Subcutaneous adipose tissue (tissue), 4 donors: ENCODE data around the gene SAMD4A. TPM values are rescaled to one million over a fixed set of nuclear protein-coding genes. Genes with fewer than 3 reads are reported as not detected.

ENCODE experiments used
- CTCF ChIP-seq: fragments of 450-650 bp; IDR thresholded peaks from one replicate; pipeline ENCODE4 v1.5.1; 2016; ENCODE audit warnings: low read depth, mild to moderate bottlenecking, control low read depth, antibody characterized with exemption, moderate library complexity
- total RNA-seq, 4 donors: library from RNA; depleted of rRNA; stranded (reverse); fragments of >200 nt; gene quantifications; one replicate each; pipeline ENCODE4 v1.1.0, GENCODE V29; 2016

SAMD4A gene
- total RNA-seq, 4 donors from 2014 or later = 30.0 to 65.9 (median 39.7) TPM

DNA sequence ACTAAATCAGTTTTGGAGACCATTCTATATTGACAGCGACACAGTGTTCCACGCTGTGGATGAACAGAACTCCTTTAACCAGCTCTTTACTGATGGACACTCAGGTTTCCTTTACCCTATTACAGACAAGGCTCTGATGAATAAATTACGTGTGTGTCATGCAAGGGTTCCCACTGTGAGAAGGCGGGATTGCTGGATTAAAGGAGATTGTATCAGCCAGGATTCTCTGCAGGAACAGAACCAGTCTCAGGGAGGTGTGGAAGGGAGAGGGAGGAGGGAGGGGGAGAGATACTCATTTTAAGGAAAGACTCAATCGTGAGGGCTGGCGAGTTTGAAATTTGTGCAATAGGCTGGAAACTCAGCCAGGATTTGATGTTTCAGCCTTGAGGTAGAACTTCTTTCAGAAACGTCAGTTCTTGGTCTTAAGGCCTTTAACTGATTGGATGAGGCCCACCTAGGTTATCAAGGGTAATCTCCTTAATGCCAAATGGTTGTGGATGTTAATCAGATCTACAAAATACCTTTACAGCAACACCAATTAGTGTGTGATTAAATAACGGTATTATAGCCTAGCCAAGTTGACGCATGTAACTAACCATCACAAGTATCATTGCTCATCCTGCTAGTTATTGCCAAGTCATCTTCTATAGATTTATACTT is 231.7 kb downstream of the SAMD4A start:
- TF ChIP-seq CTCF = no peak

DNA sequence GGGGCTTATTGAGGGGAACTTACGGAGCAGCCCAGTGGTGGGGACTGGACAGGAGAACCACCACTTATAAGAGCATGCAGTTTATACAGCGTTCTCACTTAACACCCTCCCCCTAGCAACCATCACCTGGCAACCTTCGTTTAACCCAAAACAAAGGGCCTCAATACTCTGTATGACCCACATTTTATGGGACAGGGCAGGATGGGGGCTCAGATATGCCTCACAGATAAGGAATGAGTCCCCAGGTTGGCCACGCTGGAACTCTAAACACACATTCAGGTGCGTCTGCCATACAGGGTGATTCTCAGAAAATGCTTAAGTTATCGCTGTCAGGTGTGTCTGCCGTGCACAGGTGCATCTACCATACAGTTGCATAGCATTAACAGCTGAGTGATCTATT is 236.5 kb downstream of the SAMD4A start:
- no peak for TF ChIP-seq CTCF

DNA sequence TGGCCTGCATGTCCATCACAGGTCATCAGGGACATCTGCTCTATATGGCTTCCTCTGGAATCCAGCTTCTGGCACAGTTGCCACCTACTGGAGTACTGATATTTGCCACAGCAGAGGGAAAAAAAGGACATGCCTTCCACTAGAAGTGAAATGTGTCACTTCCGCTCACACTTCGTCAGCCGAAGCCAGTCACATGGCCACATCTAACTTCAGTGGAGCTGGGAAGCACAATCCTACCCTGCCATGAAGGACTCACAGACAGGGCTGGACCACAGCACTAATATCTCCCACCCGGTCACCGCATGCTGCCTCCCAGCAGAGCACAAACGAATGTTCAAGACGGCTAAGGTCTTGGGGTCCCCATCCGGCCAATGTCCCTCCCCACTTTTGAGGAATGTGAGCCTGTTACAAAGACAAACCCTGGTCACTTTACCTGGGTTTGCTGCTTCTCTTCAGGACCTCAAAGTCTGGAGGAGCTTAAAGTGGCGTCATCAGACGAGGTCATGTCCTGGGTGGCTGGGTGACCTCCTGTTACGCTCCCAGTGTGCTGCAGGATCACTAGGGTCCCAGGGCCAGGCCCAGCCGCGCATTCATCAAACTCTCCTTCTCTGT is 237.1 kb downstream of the SAMD4A start:
- no peak for TF ChIP-seq CTCF

GRCh38 chr14:54804538-54805041 is 237.7 kb downstream of the SAMD4A start:
- TF ChIP-seq CTCF = no peak

- no peak for TF ChIP-seq CTCF
Measured at GRCh38 chr14:54805070-54805444, 238.1 kb downstream of the SAMD4A start.

GRCh38 chr14:54805445-54806322 is 238.8 kb downstream of the SAMD4A start:
- no peak for TF ChIP-seq CTCF

DNA sequence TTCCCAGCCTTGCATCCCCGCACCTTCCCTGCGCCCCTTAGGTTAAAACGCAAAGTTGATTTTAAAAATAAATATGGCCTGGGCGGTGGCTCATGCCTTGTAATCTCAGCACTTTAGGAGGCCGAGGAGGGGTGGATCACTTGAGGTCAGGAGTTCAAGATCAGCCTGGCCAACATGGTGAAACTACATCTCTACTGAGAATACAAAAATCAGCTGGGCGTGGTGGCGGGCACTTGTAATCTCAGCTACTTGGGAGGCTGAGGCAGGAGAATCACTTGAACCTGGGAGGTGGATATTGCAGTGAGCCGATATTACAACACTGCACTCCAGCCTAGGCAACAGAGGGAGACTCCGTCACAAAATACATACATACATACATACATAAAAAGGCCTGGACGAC is 239.7 kb downstream of the SAMD4A start:
- TF ChIP-seq CTCF = no peak
